Measurements from ENCODE around the gene SLC22A13. TPM values are rescaled to one million over a fixed set of nuclear protein-coding genes. Genes with fewer than 3 reads are reported as not detected.

SLC22A13 gene
- total and polyA plus RNA-seq, 9 of the 15 experiments (the other 6 are each of a cell fraction or from before 2014, with no cell fraction given), result 0.09 to 0.49 (median 0.17) TPM; not detected in 3

- TF ChIP-seq ZNF79 (CRISPR knock-in tag; IDR thresholded peaks at IDR 0.05; ENCODE audit: low read depth) (no peak), ZBTB9 (CRISPR knock-in tag; IDR thresholded peaks at IDR 0.05) (no peak), ZNF699 (CRISPR knock-in tag; IDR thresholded peaks at IDR 0.05; ENCODE audit: insufficient replicate concordance) (no peak), NFRKB (IDR thresholded peaks at IDR 0.05; ENCODE audit: low read depth) (no peak), WHSC1 (IDR thresholded peaks at IDR 0.05; ENCODE audit: low read length) (no peak), IFI16 (CRISPR knock-in tag; IDR thresholded peaks at IDR 0.05) (no peak), ZNF449 (CRISPR knock-in tag; IDR thresholded peaks at IDR 0.05) (no peak), RBM17 (IDR thresholded peaks at IDR 0.05; ENCODE audit: borderline replicate concordance, low read depth, low read length) (no peak), RUNX1 (IDR thresholded peaks at IDR 0.05; ENCODE audit: low read depth) (no peak), SOX6 (IDR thresholded peaks at IDR 0.05) (peak; percentile 39; the same call in 1 of the 2 replicates), NR3C1 (CRISPR knock-in tag; IDR thresholded peaks at IDR 0.05) (no peak), ZNF140 (CRISPR knock-in tag; IDR thresholded peaks at IDR 0.05) (no peak), NR1H2 (CRISPR knock-in tag; IDR thresholded peaks at IDR 0.05) (no peak)
- TF ChIP-seq, protein P1, sequence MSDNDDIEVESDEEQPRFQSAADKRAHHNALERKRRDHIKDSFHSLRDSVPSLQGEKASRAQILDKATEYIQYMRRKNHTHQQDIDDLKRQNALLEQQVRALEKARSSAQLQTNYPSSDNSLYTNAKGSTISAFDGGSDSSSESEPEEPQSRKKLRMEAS (CRISPR knock-in tag; IDR thresholded peaks at IDR 0.05), result no peak
- TF ChIP-seq, protein P2, sequence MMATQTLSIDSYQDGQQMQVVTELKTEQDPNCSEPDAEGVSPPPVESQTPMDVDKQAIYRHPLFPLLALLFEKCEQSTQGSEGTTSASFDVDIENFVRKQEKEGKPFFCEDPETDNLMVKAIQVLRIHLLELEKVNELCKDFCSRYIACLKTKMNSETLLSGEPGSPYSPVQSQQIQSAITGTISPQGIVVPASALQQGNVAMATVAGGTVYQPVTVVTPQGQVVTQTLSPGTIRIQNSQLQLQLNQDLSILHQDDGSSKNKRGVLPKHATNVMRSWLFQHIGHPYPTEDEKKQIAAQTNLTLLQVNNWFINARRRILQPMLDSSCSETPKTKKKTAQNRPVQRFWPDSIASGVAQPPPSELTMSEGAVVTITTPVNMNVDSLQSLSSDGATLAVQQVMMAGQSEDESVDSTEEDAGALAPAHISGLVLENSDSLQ (IDR thresholded peaks at IDR 0.05), result no peak
- TF ChIP-seq, protein P3, sequence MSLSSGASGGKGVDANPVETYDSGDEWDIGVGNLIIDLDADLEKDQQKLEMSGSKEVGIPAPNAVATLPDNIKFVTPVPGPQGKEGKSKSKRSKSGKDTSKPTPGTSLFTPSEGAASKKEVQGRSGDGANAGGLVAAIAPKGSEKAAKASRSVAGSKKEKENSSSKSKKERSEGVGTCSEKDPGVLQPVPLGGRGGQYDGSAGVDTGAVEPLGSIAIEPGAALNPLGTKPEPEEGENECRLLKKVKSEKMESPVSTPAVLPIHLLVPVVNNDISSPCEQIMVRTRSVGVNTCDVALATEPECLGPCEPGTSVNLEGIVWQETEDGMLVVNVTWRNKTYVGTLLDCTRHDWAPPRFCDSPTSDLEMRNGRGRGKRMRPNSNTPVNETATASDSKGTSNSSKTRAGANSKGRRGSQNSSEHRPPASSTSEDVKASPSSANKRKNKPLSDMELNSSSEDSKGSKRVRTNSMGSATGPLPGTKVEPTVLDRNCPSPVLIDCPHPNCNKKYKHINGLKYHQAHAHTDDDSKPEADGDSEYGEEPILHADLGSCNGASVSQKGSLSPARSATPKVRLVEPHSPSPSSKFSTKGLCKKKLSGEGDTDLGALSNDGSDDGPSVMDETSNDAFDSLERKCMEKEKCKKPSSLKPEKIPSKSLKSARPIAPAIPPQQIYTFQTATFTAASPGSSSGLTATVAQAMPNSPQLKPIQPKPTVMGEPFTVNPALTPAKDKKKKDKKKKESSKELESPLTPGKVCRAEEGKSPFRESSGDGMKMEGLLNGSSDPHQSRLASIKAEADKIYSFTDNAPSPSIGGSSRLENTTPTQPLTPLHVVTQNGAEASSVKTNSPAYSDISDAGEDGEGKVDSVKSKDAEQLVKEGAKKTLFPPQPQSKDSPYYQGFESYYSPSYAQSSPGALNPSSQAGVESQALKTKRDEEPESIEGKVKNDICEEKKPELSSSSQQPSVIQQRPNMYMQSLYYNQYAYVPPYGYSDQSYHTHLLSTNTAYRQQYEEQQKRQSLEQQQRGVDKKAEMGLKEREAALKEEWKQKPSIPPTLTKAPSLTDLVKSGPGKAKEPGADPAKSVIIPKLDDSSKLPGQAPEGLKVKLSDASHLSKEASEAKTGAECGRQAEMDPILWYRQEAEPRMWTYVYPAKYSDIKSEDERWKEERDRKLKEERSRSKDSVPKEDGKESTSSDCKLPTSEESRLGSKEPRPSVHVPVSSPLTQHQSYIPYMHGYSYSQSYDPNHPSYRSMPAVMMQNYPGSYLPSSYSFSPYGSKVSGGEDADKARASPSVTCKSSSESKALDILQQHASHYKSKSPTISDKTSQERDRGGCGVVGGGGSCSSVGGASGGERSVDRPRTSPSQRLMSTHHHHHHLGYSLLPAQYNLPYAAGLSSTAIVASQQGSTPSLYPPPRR (CRISPR knock-in tag; IDR thresholded peaks at IDR 0.05; ENCODE audit: borderline replicate concordance), result no peak
- TF ChIP-seq, protein P4, sequence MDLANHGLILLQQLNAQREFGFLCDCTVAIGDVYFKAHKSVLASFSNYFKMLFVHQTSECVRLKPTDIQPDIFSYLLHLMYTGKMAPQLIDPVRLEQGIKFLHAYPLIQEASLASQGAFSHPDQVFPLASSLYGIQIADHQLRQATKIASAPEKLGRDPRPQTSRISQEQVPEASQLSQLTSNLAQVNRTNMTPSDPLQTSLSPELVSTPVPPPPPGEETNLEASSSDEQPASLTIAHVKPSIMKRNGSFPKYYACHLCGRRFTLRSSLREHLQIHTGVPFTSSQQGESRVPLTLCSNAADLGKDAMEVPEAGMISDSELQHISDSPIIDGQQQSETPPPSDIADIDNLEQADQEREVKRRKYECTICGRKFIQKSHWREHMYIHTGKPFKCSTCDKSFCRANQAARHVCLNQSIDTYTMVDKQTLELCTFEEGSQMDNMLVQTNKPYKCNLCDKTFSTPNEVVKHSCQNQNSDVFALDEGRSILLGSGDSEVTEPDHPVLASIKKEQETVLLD (IDR thresholded peaks at IDR 0.05), result no peak
These were observed 8.0 kb upstream of the SLC22A13 start (continued) for GRCh38 chr3:38257583-38257982.

Data from K562 (cell line).